HepG2 (cell line): ENCODE measurements around the gene DNM3. TPM values are rescaled to one million over a fixed set of nuclear protein-coding genes. Genes with fewer than 3 reads are reported as not detected.

ENCODE experiments used
- ATF2 ChIP-seq: sonication (generic); formaldehyde crosslinking; IDR thresholded peaks from 2 replicates; pipeline ENCODE4 v1.4.0; 2020; ENCODE audit warnings: missing genetic modification reagents
- MEIS2 ChIP-seq: sonication (generic); formaldehyde crosslinking; IDR thresholded peaks from 2 replicates; pipeline ENCODE4 v1.9.0; 2021; ENCODE audit warnings: mild to moderate bottlenecking, missing genetic modification reagents
- MYNN ChIP-seq: sonication (generic); formaldehyde crosslinking; IDR thresholded peaks from 2 replicates; pipeline ENCODE4 v1.4.0; 2020; ENCODE audit warnings: mild to moderate bottlenecking, low read depth, missing genetic modification reagents
- PITX1 ChIP-seq: sonication (generic); formaldehyde crosslinking; IDR thresholded peaks from 2 replicates; pipeline ENCODE4 v1.5.1; 2020; ENCODE audit warnings: mild to moderate bottlenecking, missing genetic modification reagents
- POLR2AphosphoS5 ChIP-seq: IDR thresholded peaks from 2 replicates; pipeline ENCODE4 v1.6.1; 2012; ENCODE audit warnings: low read depth, low read length
- REXO4 ChIP-seq: sonication (generic); formaldehyde crosslinking; IDR thresholded peaks from 2 replicates; pipeline ENCODE4 v1.8.0; 2022; ENCODE audit warnings: missing genetic modification reagents, mild to moderate bottlenecking, borderline replicate concordance
- SNAPC2 ChIP-seq: sonication (generic); formaldehyde crosslinking; IDR thresholded peaks from 2 replicates; pipeline ENCODE4 v1.8.1; 2022; ENCODE audit warnings: mild to moderate bottlenecking, missing genetic modification reagents
- TFDP2 ChIP-seq: sonication (generic); formaldehyde crosslinking; IDR thresholded peaks from 2 replicates; pipeline ENCODE4 v1.4.0; 2020; ENCODE audit warnings: missing genetic modification reagents
- THAP11 ChIP-seq: IDR thresholded peaks from 2 replicates; pipeline ENCODE4 v1.6.1; 2016; ENCODE audit warnings: missing biosample characterization, missing genetic modification reagents
- TRIM24 ChIP-seq: sonication (generic); formaldehyde crosslinking; IDR thresholded peaks from 2 replicates; pipeline ENCODE4 v1.8.0; 2022; ENCODE audit warnings: mild to moderate bottlenecking, missing genetic modification reagents
- ZBTB20 ChIP-seq: sonication (generic); formaldehyde crosslinking; IDR thresholded peaks from 2 replicates; pipeline ENCODE4 v1.8.1; 2023; ENCODE audit warnings: missing genetic modification reagents, low read depth, mild to moderate bottlenecking, borderline replicate concordance
- ZBTB40 ChIP-seq, 2 experiments: fragments of 450-650 bp in 1 of 2; sonication (generic) in 1 of 2; formaldehyde crosslinking in 1 of 2; IDR thresholded peaks; 2 replicates each; pipeline versions ENCODE4 v1.6.1 to v1.8.0; 2016 to 2022; ENCODE audit warnings: antibody characterized with exemption in 1 of 2, mild to moderate bottlenecking in 1 of 2, missing genetic modification reagents in 1 of 2
- ZBTB46 ChIP-seq: sonication (generic); formaldehyde crosslinking; IDR thresholded peaks from 2 replicates; pipeline ENCODE4 v1.4.0; 2020; ENCODE audit warnings: mild to moderate bottlenecking, missing genetic modification reagents, borderline replicate concordance
- ZFP62 ChIP-seq: sonication (generic); formaldehyde crosslinking; IDR thresholded peaks from 2 replicates; pipeline ENCODE4 v1.4.0; 2020; ENCODE audit warnings: missing genetic modification reagents
- ZFY ChIP-seq: sonication (generic); formaldehyde crosslinking; IDR thresholded peaks from 2 replicates; pipeline ENCODE4 v1.4.0; 2020; ENCODE audit warnings: missing genetic modification reagents
- ZNF501 ChIP-seq: sonication (generic); formaldehyde crosslinking; IDR thresholded peaks from 2 replicates; pipeline ENCODE4 v1.5.1; 2020; ENCODE audit warnings: mild to moderate bottlenecking, moderate library complexity, missing genetic modification reagents
- ZNF564 ChIP-seq: sonication (generic); formaldehyde crosslinking; IDR thresholded peaks from 2 replicates; pipeline ENCODE4 v1.8.1; 2023; ENCODE audit warnings: mild to moderate bottlenecking, missing genetic modification reagents
- ZNF746 ChIP-seq: sonication (generic); formaldehyde crosslinking; IDR thresholded peaks from 2 replicates; pipeline ENCODE4 v1.8.0; 2022; ENCODE audit warnings: mild to moderate bottlenecking, missing genetic modification reagents
- polyA plus RNA-seq, 8 experiments: library from polyadenylated mRNA; depleted of rRNA in 3 of 8; stranded (reverse) in 7 of 8; unstranded in 1 of 8; fragments of >200 nt; fragmentation: Illumina TruSeq in 4 of 8; extraction: Trizol in 4 of 8; gene quantifications; 2 replicates each; pipeline versions ENCODE4 v1.2.1 to v1.2.3, GENCODE V29; 2011 to 2016; ENCODE audit warnings: low read depth in 4 of 8, missing spikeins in 1 of 8, mixed read lengths in 1 of 8; ENCODE audit not compliant: insufficient read depth in 1 of 8
- total RNA-seq, 5 experiments: library from RNA; depleted of rRNA; stranded (reverse); fragments of >200 nt; fragmentation: Illumina TruSeq; extraction: Trizol; gene quantifications; 2 replicates each; pipeline ENCODE4 v1.2.3, GENCODE V29; 2016; ENCODE audit warnings: low read depth in 1 of 5

The DNM3 gene
- total and polyA plus RNA-seq, 2 of the 13 experiments (the other 11 are each of a cell fraction or from before 2014, with no cell fraction given): 0.05 TPM; not detected in 1

GRCh38 chr1:172451002-172451443, 609.7 kb downstream of the DNM3 start (continued):
- no peak for TF ChIP-seq MYNN (CRISPR knock-in tag)
- no peak for TF ChIP-seq ATF2 (CRISPR knock-in tag)
- no peak for TF ChIP-seq ZNF564
- TF ChIP-seq ZFY (CRISPR knock-in tag): no peak
- no peak for TF ChIP-seq ZBTB40 (IDR thresholded peaks at IDR 0.05)
- TF ChIP-seq ZBTB40 (CRISPR knock-in tag; IDR thresholded peaks at IDR 0.05): no peak
- TF ChIP-seq POLR2AphosphoS5: no peak
- no peak for TF ChIP-seq TFDP2 (CRISPR knock-in tag)
- no peak for TF ChIP-seq ZNF746 (CRISPR knock-in tag)
- no peak for TF ChIP-seq REXO4 (CRISPR knock-in tag)
- TF ChIP-seq TRIM24 (CRISPR knock-in tag): no peak
- TF ChIP-seq ZFP62 (CRISPR knock-in tag): no peak
- TF ChIP-seq SNAPC2: no peak
- peak; percentile 4; the same call in 1 of the 2 replicates for TF ChIP-seq PITX1 (CRISPR knock-in tag)
- no peak for TF ChIP-seq ZBTB46 (CRISPR knock-in tag)
- TF ChIP-seq ZBTB20 (CRISPR knock-in tag): no peak; the same call in 1 of the 2 replicates
- no peak for TF ChIP-seq ZNF501 (CRISPR knock-in tag)
- TF ChIP-seq THAP11 (CRISPR knock-in tag): no peak; the same call in 1 of the 2 replicates
- no peak for TF ChIP-seq MEIS2 (CRISPR knock-in tag)
